SU-DHL-6 (cell line): Measurements from ENCODE around the gene TNS3.

ENCODE experiments used
- EZH2phosphoT487 ChIP-seq: fragments of 200-600 bp; sonication (generic), shearing (Covaris generic); conservative IDR thresholded peaks from 2 replicates; pipeline ENCODE4 v1.6.1; 2018; ENCODE audit warnings: mild to moderate bottlenecking, antibody characterized with exemption, low read length, moderate library complexity, mixed read lengths
- TF ChIP-seq, protein P1 (sequence below): fragments of 200-600 bp; sonication (generic); IDR thresholded peaks from one replicate; pipeline ENCODE4 v1.5.1; 2017; ENCODE audit warnings: antibody characterized with exemption, mild to moderate bottlenecking, low read length, moderate library complexity; ENCODE audit not compliant: insufficient read depth, poor library complexity, severe bottlenecking

DNA sequence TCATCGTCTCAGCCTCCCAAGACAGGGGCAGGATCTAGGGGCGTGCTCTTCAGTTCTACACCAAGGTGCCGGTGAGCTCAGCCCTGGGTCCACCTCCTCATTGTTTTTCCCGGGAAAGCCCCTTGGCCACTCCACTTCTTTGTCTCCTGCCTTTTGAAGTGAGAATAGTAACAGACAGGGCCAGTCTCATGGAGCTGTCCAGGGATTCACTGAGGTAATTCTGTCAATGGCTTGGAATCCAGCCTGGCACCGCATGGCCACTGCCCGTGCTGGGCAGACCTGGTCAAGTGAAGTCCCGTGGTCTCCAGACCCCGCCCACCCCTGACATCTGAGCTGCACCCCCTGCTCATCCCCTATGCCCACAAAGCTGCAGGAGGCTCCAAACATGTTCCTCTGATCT lies 138.9 kb downstream of the TNS3 start:
- TF ChIP-seq, protein P1, sequence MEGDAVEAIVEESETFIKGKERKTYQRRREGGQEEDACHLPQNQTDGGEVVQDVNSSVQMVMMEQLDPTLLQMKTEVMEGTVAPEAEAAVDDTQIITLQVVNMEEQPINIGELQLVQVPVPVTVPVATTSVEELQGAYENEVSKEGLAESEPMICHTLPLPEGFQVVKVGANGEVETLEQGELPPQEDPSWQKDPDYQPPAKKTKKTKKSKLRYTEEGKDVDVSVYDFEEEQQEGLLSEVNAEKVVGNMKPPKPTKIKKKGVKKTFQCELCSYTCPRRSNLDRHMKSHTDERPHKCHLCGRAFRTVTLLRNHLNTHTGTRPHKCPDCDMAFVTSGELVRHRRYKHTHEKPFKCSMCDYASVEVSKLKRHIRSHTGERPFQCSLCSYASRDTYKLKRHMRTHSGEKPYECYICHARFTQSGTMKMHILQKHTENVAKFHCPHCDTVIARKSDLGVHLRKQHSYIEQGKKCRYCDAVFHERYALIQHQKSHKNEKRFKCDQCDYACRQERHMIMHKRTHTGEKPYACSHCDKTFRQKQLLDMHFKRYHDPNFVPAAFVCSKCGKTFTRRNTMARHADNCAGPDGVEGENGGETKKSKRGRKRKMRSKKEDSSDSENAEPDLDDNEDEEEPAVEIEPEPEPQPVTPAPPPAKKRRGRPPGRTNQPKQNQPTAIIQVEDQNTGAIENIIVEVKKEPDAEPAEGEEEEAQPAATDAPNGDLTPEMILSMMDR, result no peak
- TF ChIP-seq EZH2phosphoT487, result no peak
